Upper lobe of left lung (tissue), 4 donors: ENCODE data around the gene MTF2.

Source experiments
- CTCF ChIP-seq, 6 experiments: fragments of 450-650 bp in 4 of 6; fragments of 200-600 bp in 2 of 6; sonication (generic) in 2 of 6; IDR thresholded peaks; one replicate each; pipeline ENCODE4 v1.5.1; 2016 to 2019; ENCODE audit warnings: antibody characterized with exemption in 6 of 6
- POLR2A ChIP-seq, 4 donors: fragments of 450-650 bp; IDR thresholded peaks; one replicate each; pipeline ENCODE4 v1.5.1; 2016 to 2017; ENCODE audit warnings: antibody characterized with exemption in 4 of 4, mild to moderate bottlenecking in 2 of 4

GRCh38 chr1:93178418-93178817 lies 99.3 kb downstream of the MTF2 start:
- TF ChIP-seq POLR2A (IDR thresholded peaks at IDR 0.05) (no peak), CTCF (IDR thresholded peaks at IDR 0.05) (no peak)
